NB4 (cell line): ENCODE data around the gene IL25.

ENCODE experiments used
- CTCF ChIP-seq: IDR thresholded peaks from one replicate; pipeline ENCODE4 v1.5.1; 2012; ENCODE audit warnings: low read depth, low read length
- MAX ChIP-seq: IDR thresholded peaks from 2 replicates; pipeline ENCODE4 v1.6.1; 2011; ENCODE audit warnings: low read depth, low read length
- MYC ChIP-seq: IDR thresholded peaks from 2 replicates; pipeline ENCODE4 v1.6.1; 2011; ENCODE audit warnings: low read depth, low read length
- POLR2A ChIP-seq: IDR thresholded peaks from 2 replicates; pipeline ENCODE4 v1.6.1; 2011; ENCODE audit warnings: mild to moderate bottlenecking; ENCODE audit not compliant: insufficient read length; ENCODE audit errors: extremely low read depth

DNA sequence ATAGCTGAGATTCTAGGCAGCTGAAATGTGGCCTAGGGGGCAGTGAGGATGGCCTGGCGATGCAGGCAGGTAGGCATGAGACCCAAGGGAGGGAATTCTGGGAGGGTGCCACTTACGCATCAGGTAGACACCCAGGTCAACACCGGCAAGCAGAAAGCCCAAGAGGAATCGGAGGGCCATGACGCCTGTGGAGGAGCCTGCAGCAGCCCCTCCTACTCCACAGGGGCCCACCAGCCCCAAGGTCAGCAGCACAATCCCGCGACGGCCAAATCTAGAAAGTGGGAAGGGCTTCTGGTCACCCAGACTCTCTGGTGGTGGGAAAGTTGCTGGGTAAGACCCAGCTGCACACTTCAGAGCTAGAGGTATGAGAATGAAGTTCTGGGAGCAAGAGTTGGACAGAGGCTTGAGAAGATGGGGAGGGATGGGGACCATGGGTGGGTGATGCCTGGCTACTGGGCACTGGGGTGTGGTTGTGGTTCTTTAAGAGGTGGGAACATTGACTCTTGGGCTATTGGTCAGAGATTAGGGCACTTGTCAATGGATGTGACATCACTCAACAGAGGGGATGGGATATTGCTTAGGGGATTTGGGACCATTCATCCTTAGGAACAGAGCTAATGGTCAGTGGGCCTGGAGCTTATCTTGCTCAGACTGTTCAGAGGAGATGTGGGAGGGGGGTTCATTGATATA lies 23.3 kb upstream of the IL25 start:
- TF ChIP-seq POLR2A (no peak), CTCF (no peak), MAX (no peak), MYC (no peak)
